Neural cell (in vitro differentiated cells): Measurements from ENCODE around the gene VSTM1. TPM values are rescaled to one million over a fixed set of nuclear protein-coding genes. Genes with fewer than 3 reads are reported as not detected.

Experiments
- H2AFZ ChIP-seq: fragments of 200-600, 300-800 bp; sonication (generic), shearing (Covaris generic); 2 replicates; pipeline ENCODE4 v1.6.0; 2014; ENCODE audit warnings: low read depth, mild to moderate bottlenecking, antibody characterized with exemption, low read length, moderate library complexity
- H3F3A ChIP-seq: fragments of 200-600 bp; shearing (Covaris generic); 2 replicates; pipeline ENCODE4 v1.6.1; 2016; ENCODE audit warnings: mild to moderate bottlenecking, moderate library complexity, mixed read lengths, antibody characterized with exemption, low read length; ENCODE audit not compliant: insufficient read depth, poor library complexity, severe bottlenecking
- H3K27ac ChIP-seq: fragments of 200-600, 300-800 bp; sonication (generic), shearing (Covaris generic); 2 replicates; pipeline ENCODE4 v1.5.1; 2014; ENCODE audit warnings: mild to moderate bottlenecking, low read length, moderate library complexity
- H3K27me3 ChIP-seq: fragments of 300-800, 200-600 bp; sonication (generic), shearing (Covaris generic); 2 replicates; pipeline ENCODE4 v1.6.0; 2014; ENCODE audit warnings: mild to moderate bottlenecking, low read depth, low read length, moderate library complexity; ENCODE audit not compliant: insufficient read depth
- H3K36me3 ChIP-seq: fragments of 300-800, 200-600 bp; sonication (generic), shearing (Covaris generic); 2 replicates; pipeline ENCODE4 v1.5.1; 2014; ENCODE audit warnings: mild to moderate bottlenecking, antibody characterized with exemption, low read length, moderate library complexity; ENCODE audit not compliant: insufficient read depth
- H3K4me2 ChIP-seq: fragments of 300-800, 200-600 bp; sonication (generic), shearing (Covaris generic); 2 replicates; pipeline ENCODE4 v1.6.0; 2014; ENCODE audit warnings: mild to moderate bottlenecking, low read length
- H3K4me3 ChIP-seq: fragments of 300-800, 200-600 bp; sonication (generic), shearing (Covaris generic); 2 replicates; pipeline ENCODE4 v1.5.1; 2014; ENCODE audit warnings: mild to moderate bottlenecking, low read length, moderate library complexity
- H3K79me2 ChIP-seq: fragments of 200-600 bp; shearing (Covaris generic); replicated peaks from 2 replicates; pipeline ENCODE4 v1.6.0; 2014; ENCODE audit warnings: mild to moderate bottlenecking, low read length, moderate library complexity; ENCODE audit not compliant: insufficient read depth
- H3K9ac ChIP-seq: fragments of 300-800, 200-600 bp; sonication (generic), shearing (Covaris generic); 2 replicates; pipeline ENCODE4 v1.6.1; 2016; ENCODE audit warnings: mild to moderate bottlenecking, low read length, mixed read lengths
- H3K9me2 ChIP-seq: fragments of 200-600 bp; shearing (Covaris generic); 2 replicates; pipeline ENCODE4 v1.6.1; 2016; ENCODE audit warnings: mild to moderate bottlenecking, low read length, mixed read lengths; ENCODE audit not compliant: insufficient read depth
- H3K9me3 ChIP-seq: fragments of 200-600, 300-800 bp; sonication (generic), shearing (Covaris generic); 2 replicates; pipeline ENCODE4 v1.6.1; 2016; ENCODE audit warnings: mild to moderate bottlenecking, mixed run types, low read length, moderate library complexity, mixed read lengths
- H4K20me1 ChIP-seq: fragments of 200-600 bp; shearing (Covaris generic); 2 replicates; pipeline ENCODE4 v1.6.1; 2016; ENCODE audit warnings: mild to moderate bottlenecking, mixed run types; ENCODE audit not compliant: insufficient read depth
- EP300 ChIP-seq: fragments of 450-650 bp; conservative IDR thresholded peaks from 2 replicates; pipeline ENCODE4 v1.6.1; 2014; ENCODE audit warnings: antibody characterized with exemption, mild to moderate bottlenecking, moderate library complexity; ENCODE audit not compliant: poor library complexity, severe bottlenecking
- EZH2 ChIP-seq: fragments of 200-600, 300-800 bp; shearing (Covaris generic), sonication (generic); IDR thresholded peaks from 2 replicates; pipeline ENCODE4 v1.6.1; 2014; ENCODE audit warnings: antibody characterized with exemption, low read length, borderline replicate concordance, mild to moderate bottlenecking; ENCODE audit not compliant: insufficient read depth, poor library complexity, severe bottlenecking
- MXI1 ChIP-seq: fragments of 450-650 bp; conservative IDR thresholded peaks from 2 replicates; pipeline ENCODE4 v1.6.1; 2014; ENCODE audit warnings: antibody characterized with exemption, mild to moderate bottlenecking; ENCODE audit not compliant: poor library complexity, severe bottlenecking
- POLR2AphosphoS5 ChIP-seq: IDR thresholded peaks from 2 replicates; pipeline ENCODE4 v1.6.1; 2012
- RAD21 ChIP-seq: fragments of 450-650 bp; conservative IDR thresholded peaks from 2 replicates; pipeline ENCODE4 v1.6.1; 2014; ENCODE audit warnings: antibody characterized with exemption, mild to moderate bottlenecking, moderate library complexity
- SMC3 ChIP-seq: fragments of 450-650 bp; conservative IDR thresholded peaks from 2 replicates; pipeline ENCODE4 v1.6.1; 2014; ENCODE audit warnings: antibody characterized with exemption, mild to moderate bottlenecking, moderate library complexity; ENCODE audit not compliant: poor library complexity
- TAF1 ChIP-seq: IDR thresholded peaks from 2 replicates; pipeline ENCODE4 v1.6.1; 2012; ENCODE audit warnings: low read depth
- polyA plus RNA-seq: library from polyadenylated mRNA; depleted of rRNA; stranded (reverse); fragments of >200 nt; gene quantifications from 2 replicates; pipeline ENCODE4 v1.2.3, GENCODE V29; 2014
- TF ChIP-seq, protein P1 (sequence below): IDR thresholded peaks from 2 replicates; pipeline ENCODE4 v1.6.1; 2012; ENCODE audit warnings: borderline replicate concordance
- TF ChIP-seq, protein P2 (sequence below): fragments of 450-650 bp; IDR thresholded peaks from 2 replicates; pipeline ENCODE4 v1.5.1; 2014; ENCODE audit warnings: antibody characterized with exemption, mild to moderate bottlenecking, moderate library complexity; ENCODE audit not compliant: poor library complexity, severe bottlenecking

Gene VSTM1
- polyA plus RNA-seq, 1 donor from 2014 or later: not detected

DNA sequence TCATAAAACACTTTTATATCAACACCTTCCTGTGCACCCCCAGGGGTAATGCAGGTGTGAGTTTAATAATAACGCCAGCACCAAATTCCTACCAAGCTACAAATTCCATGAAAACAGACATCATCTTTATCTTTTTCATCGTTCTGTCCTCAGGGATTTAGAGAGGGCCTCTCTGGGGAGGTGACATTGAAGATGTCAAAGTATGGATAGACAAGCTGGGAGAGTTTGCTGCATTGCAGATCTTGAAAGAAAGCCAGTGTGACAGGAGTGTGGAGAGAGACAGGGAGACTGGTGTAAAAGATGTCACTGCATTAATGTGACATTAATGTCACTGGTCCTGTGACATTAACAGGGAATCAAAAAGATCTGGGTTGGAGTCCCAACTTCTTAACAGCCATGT, 62.2 kb downstream of the VSTM1 start:
- H4K20me1 ChIP-seq: no peaks in the 10 kb centered on the region
- no peaks in the 10 kb centered on the region for H3K9me3 ChIP-seq
- H3K4me3 ChIP-seq: no peak overlapping the region
- no peaks in the 10 kb centered on the region for H3K79me2 ChIP-seq
- peak overlapping the region; percentile 51 for H3K27ac ChIP-seq
- no peak overlapping the region for H2AFZ ChIP-seq
- no peaks in the 10 kb centered on the region for H3K27me3 ChIP-seq
- peak; percentile 95 for TF ChIP-seq EP300
- TF ChIP-seq POLR2AphosphoS5: peak; percentile 85
- TF ChIP-seq MXI1: no peak
- TF ChIP-seq, protein P1, sequence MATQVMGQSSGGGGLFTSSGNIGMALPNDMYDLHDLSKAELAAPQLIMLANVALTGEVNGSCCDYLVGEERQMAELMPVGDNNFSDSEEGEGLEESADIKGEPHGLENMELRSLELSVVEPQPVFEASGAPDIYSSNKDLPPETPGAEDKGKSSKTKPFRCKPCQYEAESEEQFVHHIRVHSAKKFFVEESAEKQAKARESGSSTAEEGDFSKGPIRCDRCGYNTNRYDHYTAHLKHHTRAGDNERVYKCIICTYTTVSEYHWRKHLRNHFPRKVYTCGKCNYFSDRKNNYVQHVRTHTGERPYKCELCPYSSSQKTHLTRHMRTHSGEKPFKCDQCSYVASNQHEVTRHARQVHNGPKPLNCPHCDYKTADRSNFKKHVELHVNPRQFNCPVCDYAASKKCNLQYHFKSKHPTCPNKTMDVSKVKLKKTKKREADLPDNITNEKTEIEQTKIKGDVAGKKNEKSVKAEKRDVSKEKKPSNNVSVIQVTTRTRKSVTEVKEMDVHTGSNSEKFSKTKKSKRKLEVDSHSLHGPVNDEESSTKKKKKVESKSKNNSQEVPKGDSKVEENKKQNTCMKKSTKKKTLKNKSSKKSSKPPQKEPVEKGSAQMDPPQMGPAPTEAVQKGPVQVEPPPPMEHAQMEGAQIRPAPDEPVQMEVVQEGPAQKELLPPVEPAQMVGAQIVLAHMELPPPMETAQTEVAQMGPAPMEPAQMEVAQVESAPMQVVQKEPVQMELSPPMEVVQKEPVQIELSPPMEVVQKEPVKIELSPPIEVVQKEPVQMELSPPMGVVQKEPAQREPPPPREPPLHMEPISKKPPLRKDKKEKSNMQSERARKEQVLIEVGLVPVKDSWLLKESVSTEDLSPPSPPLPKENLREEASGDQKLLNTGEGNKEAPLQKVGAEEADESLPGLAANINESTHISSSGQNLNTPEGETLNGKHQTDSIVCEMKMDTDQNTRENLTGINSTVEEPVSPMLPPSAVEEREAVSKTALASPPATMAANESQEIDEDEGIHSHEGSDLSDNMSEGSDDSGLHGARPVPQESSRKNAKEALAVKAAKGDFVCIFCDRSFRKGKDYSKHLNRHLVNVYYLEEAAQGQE: peak; percentile 62
- no peaks in the 10 kb centered on the region for H3K9me2 ChIP-seq
- H3K36me3 ChIP-seq: no peaks in the 10 kb centered on the region
- H3K4me2 ChIP-seq: no peak overlapping the region
- no peak overlapping the region for H3K9ac ChIP-seq
- H3F3A ChIP-seq: no peaks in the 10 kb centered on the region

DNA sequence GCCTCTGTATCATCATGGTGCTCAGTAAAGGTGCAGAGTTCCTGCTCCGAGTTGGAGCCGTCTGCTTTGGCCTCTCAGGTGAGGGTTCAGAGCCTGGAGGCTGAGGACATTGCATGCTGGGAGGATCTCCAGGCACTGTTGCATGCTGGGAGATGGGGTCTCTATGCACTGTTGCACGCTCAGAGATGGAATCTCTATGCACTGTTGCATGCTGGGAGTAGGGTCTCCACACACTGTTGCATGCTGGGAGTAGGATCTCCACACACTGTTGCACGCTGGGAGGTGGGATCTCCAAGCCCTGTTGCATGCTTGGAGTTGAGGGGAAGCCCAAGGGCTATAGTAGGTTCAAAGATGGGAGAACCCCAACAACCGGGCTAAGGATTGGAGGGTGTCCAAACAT, 64.0 kb downstream of the VSTM1 start:
- TF ChIP-seq EP300: no peak
- TF ChIP-seq EZH2: no peak
- TF ChIP-seq, protein P1: no peak
- TF ChIP-seq POLR2AphosphoS5: no peak
- no peak for TF ChIP-seq RAD21
- no peak for TF ChIP-seq MXI1
- no peak for TF ChIP-seq SMC3
- TF ChIP-seq, protein P2, sequence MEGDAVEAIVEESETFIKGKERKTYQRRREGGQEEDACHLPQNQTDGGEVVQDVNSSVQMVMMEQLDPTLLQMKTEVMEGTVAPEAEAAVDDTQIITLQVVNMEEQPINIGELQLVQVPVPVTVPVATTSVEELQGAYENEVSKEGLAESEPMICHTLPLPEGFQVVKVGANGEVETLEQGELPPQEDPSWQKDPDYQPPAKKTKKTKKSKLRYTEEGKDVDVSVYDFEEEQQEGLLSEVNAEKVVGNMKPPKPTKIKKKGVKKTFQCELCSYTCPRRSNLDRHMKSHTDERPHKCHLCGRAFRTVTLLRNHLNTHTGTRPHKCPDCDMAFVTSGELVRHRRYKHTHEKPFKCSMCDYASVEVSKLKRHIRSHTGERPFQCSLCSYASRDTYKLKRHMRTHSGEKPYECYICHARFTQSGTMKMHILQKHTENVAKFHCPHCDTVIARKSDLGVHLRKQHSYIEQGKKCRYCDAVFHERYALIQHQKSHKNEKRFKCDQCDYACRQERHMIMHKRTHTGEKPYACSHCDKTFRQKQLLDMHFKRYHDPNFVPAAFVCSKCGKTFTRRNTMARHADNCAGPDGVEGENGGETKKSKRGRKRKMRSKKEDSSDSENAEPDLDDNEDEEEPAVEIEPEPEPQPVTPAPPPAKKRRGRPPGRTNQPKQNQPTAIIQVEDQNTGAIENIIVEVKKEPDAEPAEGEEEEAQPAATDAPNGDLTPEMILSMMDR: no peak
- TF ChIP-seq TAF1: no peak

More for the DNA sequence above, 64.0 kb downstream of the VSTM1 start:
- Histone ChIP-seq H3K36me3 (no peaks in the 10 kb centered on the region), H3K4me2 (no peak overlapping the region), H3K79me2 (no peaks in the 10 kb centered on the region), H3K9me2 (no peaks in the 10 kb centered on the region), H3K27ac (no peak overlapping the region), H3K27me3 (no peaks in the 10 kb centered on the region), H3K9ac (no peak overlapping the region), H3K4me3 (no peak overlapping the region), H2AFZ (no peak overlapping the region), H3K9me3 (no peaks in the 10 kb centered on the region), H4K20me1 (no peaks in the 10 kb centered on the region), H3F3A (no peaks in the 10 kb centered on the region)
